Adipocyte (in vitro differentiated cells): Measurements from ENCODE around the gene CD101.

Experiments used
- DNase-seq: peaks from one replicate; pipeline ENCODE4 v3.0.0-alpha.2; 2015; ENCODE audit warnings: low read depth
- H3K27me3 ChIP-seq: replicated peaks from 2 replicates; pipeline ENCODE4 v1.7.0; 2013; ENCODE audit warnings: mild to moderate bottlenecking, low read length, moderate library complexity; ENCODE audit not compliant: control insufficient read depth, insufficient read depth
- H3K36me3 ChIP-seq: 2 replicates; pipeline ENCODE4 v1.7.0; 2013; ENCODE audit warnings: low read length, mild to moderate bottlenecking, moderate library complexity; ENCODE audit not compliant: control insufficient read depth, insufficient read depth, severe bottlenecking
- H3K4me1 ChIP-seq: 2 replicates; pipeline ENCODE4 v1.7.0; 2013; ENCODE audit warnings: mild to moderate bottlenecking, low read length, moderate library complexity; ENCODE audit not compliant: control insufficient read depth, insufficient read depth
- H3K4me3 ChIP-seq: 2 replicates; pipeline ENCODE4 v1.7.0; 2013; ENCODE audit warnings: mild to moderate bottlenecking, low read length, moderate library complexity
- H3K9ac ChIP-seq: 2 replicates; pipeline ENCODE4 v1.7.0; 2013; ENCODE audit warnings: mild to moderate bottlenecking, low read length, moderate library complexity
- H3K9me3 ChIP-seq: 2 replicates; pipeline ENCODE4 v1.7.0; 2013; ENCODE audit warnings: mild to moderate bottlenecking, low read length, moderate library complexity; ENCODE audit not compliant: control insufficient read depth

Gene CD101

DNA sequence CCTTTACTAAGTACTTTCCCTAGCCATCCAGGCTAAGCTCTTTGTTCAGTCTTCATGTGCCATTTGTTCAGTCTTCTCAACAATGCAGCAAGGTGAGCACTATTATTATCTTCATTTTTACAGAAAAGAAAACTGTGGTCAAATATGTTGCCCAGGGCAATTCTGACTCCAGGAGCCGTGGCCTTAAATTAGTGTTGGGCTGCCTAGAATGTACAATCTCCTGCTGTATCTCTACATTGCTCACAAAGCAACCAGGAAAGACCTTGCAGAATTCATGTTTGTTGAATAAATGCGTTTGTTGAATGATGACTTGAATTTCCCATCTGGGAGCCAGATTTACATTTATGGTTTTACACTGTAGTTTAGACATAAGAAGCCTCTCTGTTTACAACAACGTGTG is 14.2 kb downstream of the CD101 start:
- Histone ChIP-seq H3K36me3 (no peaks in the 10 kb centered on the region), H3K27me3 (no peaks in the 10 kb centered on the region), H3K9ac (no peak overlapping the region), H3K4me1 (peaks cover 8% of the 10 kb centered on the region), H3K9me3 (no peaks in the 10 kb centered on the region), H3K4me3 (no peak overlapping the region)
- DNase-seq, result no peak

DNA sequence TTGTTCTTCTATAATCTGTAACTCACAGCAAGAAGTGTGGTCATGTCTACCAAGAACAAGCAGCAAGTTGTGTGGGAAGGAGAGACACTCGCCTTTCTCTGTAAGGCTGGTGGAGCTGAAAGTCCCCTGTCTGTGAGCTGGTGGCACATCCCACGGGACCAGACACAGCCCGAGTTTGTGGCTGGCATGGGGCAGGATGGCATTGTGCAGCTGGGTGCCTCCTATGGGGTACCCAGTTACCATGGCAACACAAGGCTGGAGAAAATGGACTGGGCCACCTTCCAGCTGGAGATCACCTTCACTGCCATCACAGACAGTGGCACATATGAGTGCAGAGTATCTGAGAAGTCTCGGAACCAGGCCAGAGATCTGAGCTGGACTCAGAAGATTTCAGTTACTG is 15.5 kb downstream of the CD101 start:
- Histone ChIP-seq H3K9me3 (no peaks in the 10 kb centered on the region), H3K4me1 (peaks cover 8% of the 10 kb centered on the region), H3K9ac (no peak overlapping the region), H3K4me3 (no peak overlapping the region), H3K27me3 (no peaks in the 10 kb centered on the region), H3K36me3 (no peaks in the 10 kb centered on the region)
- no peak for DNase-seq

DNA sequence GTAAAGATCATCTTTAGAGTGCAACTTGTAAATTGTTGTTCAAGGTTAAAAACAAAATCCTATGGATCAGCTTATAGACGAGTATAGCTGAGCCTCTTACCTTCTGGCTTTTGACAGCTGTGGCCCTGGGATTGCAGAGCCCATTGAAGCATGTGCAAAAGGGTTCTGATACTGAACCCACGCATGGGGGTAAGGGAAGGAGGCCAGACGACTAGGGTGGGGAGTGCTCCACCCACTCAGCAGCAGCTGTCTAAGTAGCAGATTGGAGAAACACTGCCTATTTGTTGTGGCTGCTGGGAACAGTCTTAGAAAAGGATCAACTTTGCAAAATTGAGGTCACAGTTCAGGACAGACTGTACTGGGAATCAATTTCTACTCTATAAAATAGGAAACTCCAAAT is 16.1 kb downstream of the CD101 start:
- Histone ChIP-seq H3K27me3 (no peaks in the 10 kb centered on the region), H3K9me3 (no peaks in the 10 kb centered on the region), H3K4me3 (no peak overlapping the region), H3K36me3 (no peaks in the 10 kb centered on the region), H3K9ac (no peak overlapping the region), H3K4me1 (peaks cover 8% of the 10 kb centered on the region)
- DNase-seq, result no peak

DNA sequence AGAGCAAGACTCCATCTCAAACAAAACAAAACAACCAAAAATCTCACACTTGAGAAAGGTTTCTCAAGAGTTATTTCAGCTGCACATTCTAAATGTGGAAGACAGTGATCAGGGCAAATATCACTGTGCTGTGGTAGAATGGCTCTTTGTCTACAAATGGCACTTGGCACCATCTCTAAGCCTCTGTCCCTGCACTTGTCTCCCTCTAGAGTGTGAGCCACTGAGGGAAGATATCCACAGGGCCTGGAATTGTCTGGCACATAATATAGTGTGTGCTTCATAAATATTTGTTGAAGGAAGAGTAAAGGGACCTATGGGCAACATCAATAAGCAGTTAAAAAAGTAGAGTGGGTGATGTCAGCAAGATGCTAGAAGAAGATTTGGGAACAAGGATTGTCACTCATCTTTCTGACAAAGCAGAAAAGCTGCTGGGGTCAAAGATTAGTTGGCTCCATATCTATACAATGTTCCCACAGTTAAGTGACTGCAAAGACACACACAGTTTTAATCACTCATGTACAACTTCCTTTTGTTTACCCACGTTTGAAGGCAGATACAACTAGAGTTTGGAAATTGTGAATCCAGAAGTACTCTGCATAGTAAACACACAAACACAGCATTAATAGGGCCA is 19.1 kb downstream of the CD101 start:
- no peak for DNase-seq
- Histone ChIP-seq H3K9ac (no peak overlapping the region), H3K36me3 (no peaks in the 10 kb centered on the region), H3K27me3 (no peaks in the 10 kb centered on the region), H3K4me3 (no peak overlapping the region), H3K4me1 (peaks cover 8% of the 10 kb centered on the region), H3K9me3 (no peaks in the 10 kb centered on the region)

DNA sequence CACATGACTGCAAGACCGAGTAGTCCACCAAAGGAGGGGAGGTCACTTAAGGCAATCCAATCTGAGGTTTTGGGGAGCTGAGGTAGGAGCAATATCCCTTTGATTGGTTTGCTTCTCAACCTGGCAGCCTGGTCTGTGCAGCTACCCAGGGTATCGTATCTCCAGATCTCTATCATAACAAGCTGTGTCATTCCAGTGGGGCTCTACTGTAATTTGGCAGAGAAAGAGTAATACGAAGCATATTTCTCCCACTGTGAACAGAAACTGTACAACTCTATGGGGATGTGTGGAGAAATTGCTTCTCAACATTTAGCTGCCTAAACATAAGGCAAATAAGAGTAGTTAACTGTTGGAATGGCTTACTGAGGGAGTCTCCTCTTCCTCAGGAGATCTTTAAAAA is 20.6 kb downstream of the CD101 start:
- Histone ChIP-seq H3K36me3 (no peaks in the 10 kb centered on the region), H3K4me1 (peaks cover 20% of the 10 kb centered on the region), H3K4me3 (no peak overlapping the region), H3K9ac (no peak overlapping the region), H3K9me3 (no peaks in the 10 kb centered on the region), H3K27me3 (no peaks in the 10 kb centered on the region)
- peak; percentile 25 for DNase-seq

DNA sequence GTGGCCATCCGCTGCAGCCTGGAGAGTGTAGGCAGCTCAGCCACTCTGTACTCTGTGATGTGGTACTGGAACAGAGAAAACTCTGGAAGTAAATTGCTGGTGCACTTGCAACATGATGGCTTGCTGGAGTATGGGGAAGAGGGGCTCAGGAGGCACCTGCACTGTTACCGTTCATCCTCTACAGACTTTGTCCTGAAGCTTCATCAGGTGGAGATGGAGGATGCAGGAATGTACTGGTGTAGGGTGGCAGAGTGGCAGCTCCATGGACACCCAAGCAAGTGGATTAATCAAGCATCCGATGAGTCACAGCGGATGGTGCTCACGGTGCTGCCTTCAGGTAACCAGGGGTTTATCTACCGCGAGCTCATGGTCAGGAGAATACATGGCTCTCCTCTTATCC is 24.0 kb downstream of the CD101 start:
- no peaks in the 10 kb centered on the region for H3K27me3 ChIP-seq
- no peak overlapping the region for H3K4me3 ChIP-seq
- DNase-seq, result no peak
- H3K9me3 ChIP-seq, result no peaks in the 10 kb centered on the region
- no peaks in the 10 kb centered on the region for H3K36me3 ChIP-seq
- H3K4me1 ChIP-seq, result peaks cover 14% of the 10 kb centered on the region
- H3K9ac ChIP-seq, result no peak overlapping the region

DNA sequence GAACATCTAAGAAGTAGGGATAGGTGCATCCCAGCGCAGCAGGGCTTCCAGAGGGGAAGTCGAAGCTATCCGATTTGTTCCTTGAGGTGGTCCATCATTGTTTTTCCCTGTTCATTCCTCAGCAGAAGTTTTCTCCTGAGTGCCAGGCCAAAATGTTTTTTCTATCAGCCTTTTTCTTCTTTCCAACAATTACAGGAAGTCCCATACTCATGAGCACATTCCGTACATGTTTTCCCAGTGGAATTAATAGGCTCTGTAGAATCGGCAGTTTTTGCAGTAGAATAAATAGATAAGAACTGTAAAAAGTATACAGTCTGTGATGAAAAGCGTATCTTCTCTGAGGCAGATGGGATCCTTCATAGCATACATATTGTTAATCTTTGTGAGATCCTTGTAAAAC is 24.8 kb downstream of the CD101 start:
- H3K9ac ChIP-seq, result peak overlapping the region; percentile 10
- no peak for DNase-seq
- no peaks in the 10 kb centered on the region for H3K9me3 ChIP-seq
- H3K4me1 ChIP-seq, result peaks cover 14% of the 10 kb centered on the region
- H3K36me3 ChIP-seq, result no peaks in the 10 kb centered on the region
- H3K4me3 ChIP-seq, result peak overlapping the region; percentile 29
- no peaks in the 10 kb centered on the region for H3K27me3 ChIP-seq

DNA sequence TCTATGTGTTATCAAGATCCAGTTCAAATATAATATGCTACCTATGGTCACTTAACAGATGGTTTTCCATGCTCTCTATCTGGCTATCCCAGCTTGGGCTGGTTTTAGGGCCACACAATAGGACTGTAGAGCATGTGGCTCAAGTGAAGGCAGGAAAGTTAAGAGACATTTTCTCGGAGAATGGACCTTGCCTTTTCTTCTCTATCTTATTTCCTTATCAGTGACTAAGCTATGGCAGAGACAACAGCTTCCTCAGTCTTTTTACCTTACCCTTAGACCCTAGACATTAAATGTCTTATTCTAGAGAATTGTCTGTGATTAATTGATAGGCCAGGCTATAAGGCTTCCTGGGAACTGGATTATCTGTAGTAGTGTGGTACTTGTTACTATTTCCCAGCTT is 28.1 kb downstream of the CD101 start:
- H3K27me3 ChIP-seq, result no peaks in the 10 kb centered on the region
- no peaks in the 10 kb centered on the region for H3K36me3 ChIP-seq

DNA sequence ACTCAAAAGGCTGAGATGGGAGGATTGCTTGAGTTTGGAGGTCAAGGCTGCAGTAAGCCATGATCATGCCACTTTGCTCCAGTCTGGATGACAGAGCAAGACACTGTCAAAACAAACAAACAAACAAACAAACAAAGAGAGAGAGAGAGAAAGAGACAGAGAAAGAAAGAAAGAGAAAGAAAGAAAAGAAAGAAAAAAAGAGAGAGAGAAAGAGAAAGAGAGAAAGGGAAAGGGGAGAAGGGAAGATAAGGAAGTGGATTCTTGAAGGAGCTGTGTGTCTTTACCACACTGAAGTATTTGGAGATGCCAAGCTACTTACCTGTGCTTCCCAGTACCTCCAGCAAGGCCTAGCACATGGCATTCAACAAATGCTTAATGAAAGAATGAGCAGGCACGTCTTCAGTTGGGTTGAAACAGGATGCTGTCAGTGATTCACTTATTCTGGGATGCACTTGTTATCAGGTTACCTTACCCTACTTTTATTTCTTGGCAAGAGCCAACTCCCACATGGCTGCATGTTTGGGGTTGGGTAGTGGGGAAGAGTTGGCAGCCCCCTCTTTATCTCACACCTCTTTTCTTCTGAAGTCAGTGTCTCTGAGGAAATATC is 28.8 kb downstream of the CD101 start:
- no peaks in the 10 kb centered on the region for H3K27me3 ChIP-seq
- no peaks in the 10 kb centered on the region for H3K9me3 ChIP-seq
- DNase-seq, result no peak
- no peak overlapping the region for H3K9ac ChIP-seq
- H3K4me3 ChIP-seq, result no peak overlapping the region
- H3K4me1 ChIP-seq, result peaks cover 14% of the 10 kb centered on the region
- H3K36me3 ChIP-seq, result no peaks in the 10 kb centered on the region

More for the DNA sequence above, 28.1 kb downstream of the CD101 start:
- Histone ChIP-seq H3K9me3 (no peaks in the 10 kb centered on the region), H3K4me1 (peaks cover 14% of the 10 kb centered on the region), H3K4me3 (no peak overlapping the region), H3K9ac (no peak overlapping the region)
- no peak for DNase-seq

DNA sequence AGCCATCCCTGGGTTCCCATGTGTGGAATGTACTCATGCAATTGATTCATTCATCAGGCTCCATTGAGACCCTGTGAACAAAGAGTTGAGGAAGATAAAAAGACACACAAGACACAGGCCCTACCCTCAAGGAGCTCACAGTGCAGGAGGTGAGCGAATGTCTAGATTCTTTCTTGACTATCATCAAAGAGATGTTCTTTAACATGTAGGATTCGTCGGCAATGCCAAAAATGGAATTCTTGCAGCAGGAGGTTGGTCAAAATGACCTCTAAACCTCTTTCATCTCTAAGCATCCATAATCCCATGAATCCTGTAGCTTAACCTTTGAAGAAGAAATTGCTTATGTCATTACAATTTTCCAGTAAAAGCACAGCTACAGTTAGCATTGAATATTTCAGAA is 30.7 kb downstream of the CD101 start:
- no peaks in the 10 kb centered on the region for H3K27me3 ChIP-seq
- no peak overlapping the region for H3K9ac ChIP-seq
- peaks cover 5% of the 10 kb centered on the region for H3K4me1 ChIP-seq
- H3K36me3 ChIP-seq, result no peaks in the 10 kb centered on the region
- H3K4me3 ChIP-seq, result no peak overlapping the region
- H3K9me3 ChIP-seq, result no peaks in the 10 kb centered on the region
- DNase-seq, result no peak

DNA sequence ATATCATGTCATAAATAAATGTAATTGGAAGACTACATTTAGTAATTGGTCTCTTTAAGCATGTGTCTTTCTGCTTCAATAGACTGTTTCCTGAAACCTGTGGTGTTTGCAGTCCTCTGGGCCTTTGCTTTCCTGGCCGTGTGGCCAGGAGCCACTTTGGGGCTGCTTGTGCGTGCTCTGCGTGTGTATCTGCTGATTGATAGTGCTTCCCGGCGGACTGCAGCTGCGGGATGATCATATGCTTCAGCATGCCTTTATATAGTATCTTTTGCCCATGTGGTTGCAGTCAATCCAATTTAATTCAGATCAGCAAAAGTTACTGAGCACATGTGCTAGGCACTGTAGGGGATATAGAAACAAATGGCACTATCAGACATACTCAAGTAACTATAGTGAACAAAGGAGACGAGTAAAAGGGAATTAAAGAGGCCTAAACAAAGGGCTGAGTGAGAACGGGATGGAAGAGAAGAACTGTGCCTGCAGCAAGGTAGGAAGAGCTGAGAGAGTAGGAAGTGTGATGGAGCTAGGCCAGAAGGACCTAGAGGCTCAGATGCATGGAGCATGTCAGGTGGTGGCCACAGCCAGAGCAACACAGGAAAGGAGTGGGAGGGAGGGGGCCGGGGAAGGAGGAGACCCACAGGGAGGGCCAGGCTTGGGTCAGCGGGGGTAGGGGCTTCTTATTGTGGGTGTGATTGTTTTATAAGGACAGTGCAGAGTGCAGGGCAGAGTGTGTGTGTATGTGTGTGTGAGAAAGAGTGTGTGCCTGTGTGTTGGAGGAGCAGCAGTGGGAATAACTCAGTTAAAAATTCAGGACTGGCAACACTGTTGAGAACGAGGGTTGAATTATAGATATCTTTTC is 31.4 kb downstream of the CD101 start:
- Histone ChIP-seq H3K4me1 (peaks cover 5% of the 10 kb centered on the region), H3K4me3 (no peak overlapping the region), H3K36me3 (no peaks in the 10 kb centered on the region), H3K9ac (no peak overlapping the region), H3K9me3 (no peaks in the 10 kb centered on the region), H3K27me3 (no peaks in the 10 kb centered on the region)
- no peak for DNase-seq
